NCI-H460 (cell line): Measurements from ENCODE around the gene CLEC2B. TPM values are rescaled to one million over a fixed set of nuclear protein-coding genes. Genes with fewer than 3 reads are reported as not detected.

Source experiments
- DNase-seq: peaks from one replicate; pipeline ENCODE4 v3.0.0-alpha.2; 2016; ENCODE audit warnings: low read depth; ENCODE audit errors: extremely low read depth
- total RNA-seq: library from RNA; depleted of rRNA; stranded (reverse); fragments of >200 nt; shearing (Covaris generic); gene quantifications from 2 replicates; pipeline ENCODE4 v1.2.3, GENCODE V29; 2014; rRNA removed

The CLEC2B gene
- total RNA-seq, 1 experiment from 2014 or later: 0.77 TPM

- DNase-seq: no peak
These were observed 58.5 kb downstream of the CLEC2B start for GRCh38 chr12:9810671-9811070.

GRCh38 chr12:9809866-9810265, 59.3 kb downstream of the CLEC2B start:
- no peak for DNase-seq

- no peak for DNase-seq
These were observed 59.8 kb downstream of the CLEC2B start for GRCh38 chr12:9809338-9809737.

- no peak for DNase-seq
These were observed 60.6 kb downstream of the CLEC2B start for GRCh38 chr12:9808504-9808903.

- no peak for DNase-seq
These were observed 62.4 kb downstream of the CLEC2B start for GRCh38 chr12:9806714-9807113.

- DNase-seq: no peak
These were observed 63.3 kb downstream of the CLEC2B start for GRCh38 chr12:9805883-9806282.

Other genes starting within 250 kb of the CLEC2B start
- gene CLEC2D, start 199.6 kb downstream of the CLEC2B start, total RNA-seq: 0.29 and 1.5 TPM in 2 replicates
- not detected in 2 replicates for gene CLECL1, start 136.3 kb downstream of the CLEC2B start, total RNA-seq
- gene CD69, start 108.5 kb downstream of the CLEC2B start, total RNA-seq: not detected in 2 replicates
- gene KLRF1, start 41.9 kb downstream of the CLEC2B start, total RNA-seq: 0.22 TPM in 1 of 2 replicates, not detected in the other
- not detected in 2 replicates for gene KLRF2, start 12.1 kb upstream of the CLEC2B start, total RNA-seq
- not detected in 2 replicates for gene CLEC2A, start 63.0 kb upstream of the CLEC2B start, total RNA-seq
- not detected in 2 replicates for gene CLEC12A, start 102.1 kb upstream of the CLEC2B start, total RNA-seq
- gene CLEC1B, start 129.8 kb upstream of the CLEC2B start, total RNA-seq: not detected in 2 replicates
- not detected in 2 replicates for gene CLEC12B, start 141.3 kb upstream of the CLEC2B start, total RNA-seq
- gene CLEC9A, start 161.3 kb upstream of the CLEC2B start, total RNA-seq: not detected in 2 replicates
- gene CLEC1A, start 229.6 kb upstream of the CLEC2B start, total RNA-seq: not detected in 2 replicates